Right ventricle myocardium superior (tissue), 1 donor: Measurements from ENCODE around the gene C1orf232. TPM values are rescaled to one million over a fixed set of nuclear protein-coding genes. Genes with fewer than 3 reads are reported as not detected.

Experiments used
- ATAC-seq: fragments of 200-7000 bp; cut with Tn5 transposase; one replicate; pipeline ENCODE4 v1.9.1; 2020; ENCODE audit warnings: mild to moderate bottlenecking; ENCODE audit not compliant: poor library complexity
- DNase-seq: peaks from one replicate; pipeline ENCODE4 v3.0.0-alpha.2; 2020
- intact Hi-C: fragments of 100-400 bp; cut with DNase I; formaldehyde crosslinking; loops from one replicate; pipeline ENCODE4 v1.11.2; 2022
- total RNA-seq: library from RNA; stranded (reverse); fragmentation: NEBNext Ultra II Directional; extraction: Animal tissue kit (Norgen Biotek cat#: 25700); gene quantifications from one replicate; pipeline ENCODE4 v1.2.1, GENCODE V29; 2021
- donor health status: DM: no; HTN: yes; CAD: no; lungs with severe emphysema.

C1orf232 gene
- total RNA-seq, 1 donor from 2014 or later, result not detected

GRCh38 chr1:26134466-26134865 lies 34.3 kb downstream of the C1orf232 start:
- DNase-seq, result no peak
- intact Hi-C loops, result no loop called here
- no peak for ATAC-seq

DNA sequence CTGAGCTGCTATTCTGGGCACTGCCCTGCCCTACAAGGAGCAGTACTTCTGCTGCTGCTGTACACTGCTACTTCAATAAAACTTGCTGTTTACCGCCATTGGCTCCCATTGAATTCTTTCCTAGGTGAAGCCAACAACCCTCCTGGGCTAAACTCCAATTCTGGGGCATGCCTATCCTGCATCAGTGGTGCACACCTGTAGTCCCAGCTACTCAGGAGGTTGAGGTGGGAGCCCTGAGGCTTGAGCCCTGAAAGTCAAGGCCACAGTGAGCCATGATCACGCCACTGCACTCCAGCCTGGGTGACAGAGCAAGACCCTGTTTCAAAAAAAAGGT lies 36.0 kb downstream of the C1orf232 start:
- DNase-seq (no peak), ATAC-seq (no peak)
- intact Hi-C loops, result no loop called here

DNA sequence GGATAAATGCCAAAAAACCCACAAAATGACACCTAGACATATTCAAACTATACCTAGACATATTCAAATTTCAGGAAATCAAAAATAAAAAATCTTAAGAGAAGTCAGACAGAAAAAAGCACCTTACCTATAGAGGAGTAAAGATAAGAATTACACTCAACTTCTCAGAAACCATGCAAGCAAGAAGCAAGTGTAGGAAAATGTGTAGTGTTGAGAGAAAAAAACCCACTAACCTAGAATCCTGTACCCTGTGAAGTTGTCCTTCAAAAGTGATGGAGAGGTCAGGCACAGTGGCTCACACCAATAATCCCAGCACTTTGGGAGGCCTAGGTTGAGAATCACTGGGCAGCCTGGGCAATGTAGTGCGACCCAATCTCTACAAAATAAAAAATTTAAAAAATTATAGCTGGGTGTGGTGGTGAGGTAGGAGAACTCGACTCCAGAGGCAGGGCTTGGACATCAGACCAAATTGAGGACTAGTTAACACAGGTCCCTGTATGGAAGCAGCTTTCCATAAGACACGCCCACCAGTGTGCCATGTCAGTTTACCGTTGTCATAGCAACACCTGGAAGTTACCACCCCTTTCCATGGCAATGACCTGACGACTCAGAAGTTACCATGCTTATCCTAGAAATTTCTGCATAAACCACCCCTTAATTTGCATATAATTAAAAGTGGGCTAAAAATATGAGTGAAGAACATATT lies 36.5 kb downstream of the C1orf232 start:
- ATAC-seq (no peak), DNase-seq (no peak)
- intact Hi-C loops, result no loop called here

GRCh38 chr1:26130695-26131094 lies 38.1 kb downstream of the C1orf232 start:
- DNase-seq (no peak), ATAC-seq (no peak)
- intact Hi-C loops, result no loop called here

DNA sequence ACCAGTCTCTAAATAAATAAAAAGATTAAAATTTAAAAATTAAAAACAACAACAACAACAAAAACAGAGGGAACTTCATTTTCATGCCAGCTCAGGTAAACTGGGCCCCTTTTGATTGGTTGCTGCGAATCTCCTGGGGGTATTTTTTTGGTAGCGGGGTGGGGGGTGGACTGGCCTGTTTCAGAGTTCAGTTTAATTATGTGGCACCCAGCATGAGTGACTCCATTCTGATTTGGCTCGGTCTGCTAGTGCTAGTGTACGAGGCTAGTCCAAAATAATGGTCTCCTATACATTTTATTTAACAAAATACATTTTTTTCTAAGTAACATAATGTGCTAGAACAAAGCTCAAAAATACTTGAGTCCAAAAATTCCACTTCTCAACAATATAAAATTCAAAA lies 39.0 kb downstream of the C1orf232 start:
- DNase-seq (no peak), ATAC-seq (no peak)
- intact Hi-C loops, result no loop called here

GRCh38 chr1:26127235-26128163 lies 41.3 kb downstream of the C1orf232 start:
- ATAC-seq (peak; percentile 57), DNase-seq (no peak)
- intact Hi-C loops, result no loop called here

DNA sequence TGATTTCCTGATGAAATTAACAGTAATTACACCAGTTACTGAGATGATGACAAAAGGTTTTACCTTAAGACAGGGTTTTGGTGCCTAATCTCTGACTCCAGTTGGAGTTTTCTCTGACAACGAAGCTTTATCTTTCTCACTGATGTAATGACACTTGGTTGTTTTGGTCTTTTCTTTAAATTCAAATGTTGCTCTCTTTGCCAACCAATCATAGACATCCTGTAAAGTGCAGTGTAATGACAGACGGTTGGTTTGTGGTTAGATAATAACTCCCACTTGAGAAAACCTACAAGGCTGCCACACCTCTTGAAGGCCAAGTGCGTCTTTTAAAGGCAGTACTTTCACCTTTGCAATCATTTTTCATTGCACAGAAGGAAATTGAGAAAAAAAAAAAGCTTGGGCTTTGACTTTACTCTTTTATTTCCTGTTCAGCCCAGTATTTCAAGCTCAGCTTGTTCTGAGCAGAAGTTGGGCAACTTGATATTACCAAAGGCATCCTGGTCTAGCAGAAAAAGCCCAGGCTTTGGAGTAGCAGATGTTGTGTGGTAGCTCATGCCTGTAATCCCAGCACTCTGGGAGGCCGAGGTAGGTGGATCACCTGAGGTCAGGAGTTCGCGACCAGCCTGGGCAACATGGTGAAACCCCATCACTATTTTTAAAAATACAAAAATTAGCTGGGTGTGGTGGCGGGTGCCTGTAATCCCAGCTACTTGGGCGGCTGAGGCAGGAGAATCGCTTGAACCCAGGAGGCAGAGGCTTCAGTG lies 42.3 kb downstream of the C1orf232 start:
- DNase-seq, result no peak
- intact Hi-C loops, result no loop called here
- peak; percentile 63 for ATAC-seq

DNA sequence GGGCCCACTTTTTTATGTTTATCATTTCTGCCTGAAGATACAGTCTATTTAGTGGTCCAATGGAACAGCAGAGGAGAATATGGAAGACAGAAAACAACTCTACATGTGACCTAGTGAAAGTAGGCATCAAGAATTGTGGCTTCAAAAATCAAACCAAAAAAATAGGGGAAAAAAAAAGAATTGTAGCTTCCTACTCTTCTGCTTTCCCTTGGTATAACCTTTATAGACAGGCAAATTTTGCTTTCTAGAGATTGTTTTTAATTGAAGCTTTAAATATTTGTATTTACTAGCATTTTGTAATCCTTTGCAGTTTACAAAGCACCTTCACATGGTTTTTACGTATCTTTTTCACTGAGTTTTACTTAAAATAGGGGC lies 42.8 kb downstream of the C1orf232 start:
- ATAC-seq (no peak), DNase-seq (no peak)
- intact Hi-C loops, result no loop called here

GRCh38 chr1:26125382-26125781 lies 43.4 kb downstream of the C1orf232 start:
- no peak for ATAC-seq
- intact Hi-C loops, result no loop called here
- DNase-seq, result no peak

DNA sequence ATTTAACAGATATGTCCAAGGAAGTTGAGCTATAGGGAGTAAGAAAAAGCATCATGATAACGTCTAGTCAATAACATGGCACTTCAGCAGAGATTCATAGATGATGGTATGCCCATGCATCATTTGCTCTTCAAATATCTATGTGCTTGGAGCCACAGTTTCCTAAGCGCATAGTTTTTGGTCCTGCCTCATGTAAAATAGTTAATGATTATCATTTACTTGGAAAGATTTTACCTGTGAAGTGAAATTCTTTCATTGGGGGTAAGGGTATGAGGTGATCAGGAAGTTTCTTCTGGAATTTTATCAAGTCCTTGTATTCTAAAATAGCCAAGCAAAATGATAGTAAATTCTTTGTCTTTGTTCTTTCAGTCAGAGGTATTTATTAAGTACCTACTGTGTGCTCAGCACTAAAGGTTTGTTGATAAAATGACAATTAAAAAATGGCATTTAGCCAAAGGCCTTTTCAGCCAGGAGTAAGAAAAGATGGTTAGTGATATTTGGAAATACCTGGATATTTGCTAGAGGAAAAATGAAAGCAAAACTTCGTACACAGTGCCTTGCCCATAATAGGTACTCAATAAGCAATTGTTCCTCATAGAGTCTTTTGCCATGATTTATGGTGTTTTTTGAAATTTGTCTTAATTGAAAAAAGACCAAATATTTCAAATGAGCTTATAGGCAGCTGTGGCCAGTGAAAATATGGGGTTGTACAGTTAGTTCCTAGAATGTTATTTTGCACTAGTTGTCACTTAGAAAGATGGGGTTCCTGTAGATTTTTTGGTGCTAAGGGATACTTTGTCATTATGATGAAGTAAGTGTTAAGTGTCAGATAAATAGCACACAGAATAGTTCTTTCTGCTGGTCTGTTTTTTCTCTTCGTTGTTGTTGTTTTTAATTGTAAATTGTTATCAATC lies 44.1 kb downstream of the C1orf232 start:
- intact Hi-C loops, result no loop called here
- DNase-seq (no peak), ATAC-seq (no peak)

GRCh38 chr1:26122988-26123973 lies 45.5 kb downstream of the C1orf232 start:
- intact Hi-C loops, result no loop called here
- no peak for DNase-seq
- no peak for ATAC-seq

DNA sequence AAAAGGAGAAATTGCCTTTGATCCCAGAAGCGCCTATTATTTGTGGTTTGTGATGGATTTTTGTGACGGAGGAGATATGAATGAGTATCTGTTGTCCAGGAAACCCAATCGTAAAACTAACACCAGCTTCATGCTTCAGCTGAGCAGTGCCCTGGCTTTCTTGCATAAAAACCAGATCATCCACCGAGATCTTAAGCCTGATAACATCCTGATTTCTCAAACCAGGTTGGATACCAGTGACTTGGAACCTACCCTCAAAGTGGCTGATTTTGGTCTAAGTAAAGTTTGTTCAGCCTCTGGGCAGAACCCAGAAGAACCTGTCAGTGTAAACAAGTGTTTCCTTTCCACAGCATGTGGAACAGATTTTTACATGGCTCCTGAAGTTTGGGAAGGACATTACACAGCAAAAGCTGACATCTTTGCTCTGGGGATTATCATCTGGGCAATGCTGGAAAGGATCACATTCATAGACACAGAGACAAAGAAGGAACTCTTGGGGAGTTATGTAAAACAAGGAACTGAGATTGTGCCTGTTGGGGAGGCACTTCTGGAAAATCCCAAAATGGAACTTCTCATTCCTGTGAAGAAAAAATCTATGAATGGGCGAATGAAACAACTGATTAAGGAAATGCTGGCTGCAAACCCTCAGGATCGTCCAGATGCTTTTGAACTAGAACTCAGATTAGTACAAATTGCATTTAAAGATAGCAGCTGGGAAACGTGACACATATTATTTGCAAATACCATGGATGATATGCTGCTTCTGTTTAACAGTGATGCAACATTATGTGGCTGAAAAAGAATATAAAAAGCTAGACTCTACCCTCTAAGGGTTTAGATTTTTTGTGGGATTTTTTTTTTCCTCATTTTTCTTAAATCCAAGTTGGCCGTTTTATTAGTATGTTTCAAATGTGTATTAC lies 46.6 kb downstream of the C1orf232 start:
- no peak for DNase-seq
- intact Hi-C loops, result no loop called here
- peak; percentile 44 for ATAC-seq

- DNase-seq (no peak), ATAC-seq (no peak)
- intact Hi-C loops, result no loop called here
Observed at GRCh38 chr1:26119892-26120608, 48.7 kb downstream of the C1orf232 start.

DNA sequence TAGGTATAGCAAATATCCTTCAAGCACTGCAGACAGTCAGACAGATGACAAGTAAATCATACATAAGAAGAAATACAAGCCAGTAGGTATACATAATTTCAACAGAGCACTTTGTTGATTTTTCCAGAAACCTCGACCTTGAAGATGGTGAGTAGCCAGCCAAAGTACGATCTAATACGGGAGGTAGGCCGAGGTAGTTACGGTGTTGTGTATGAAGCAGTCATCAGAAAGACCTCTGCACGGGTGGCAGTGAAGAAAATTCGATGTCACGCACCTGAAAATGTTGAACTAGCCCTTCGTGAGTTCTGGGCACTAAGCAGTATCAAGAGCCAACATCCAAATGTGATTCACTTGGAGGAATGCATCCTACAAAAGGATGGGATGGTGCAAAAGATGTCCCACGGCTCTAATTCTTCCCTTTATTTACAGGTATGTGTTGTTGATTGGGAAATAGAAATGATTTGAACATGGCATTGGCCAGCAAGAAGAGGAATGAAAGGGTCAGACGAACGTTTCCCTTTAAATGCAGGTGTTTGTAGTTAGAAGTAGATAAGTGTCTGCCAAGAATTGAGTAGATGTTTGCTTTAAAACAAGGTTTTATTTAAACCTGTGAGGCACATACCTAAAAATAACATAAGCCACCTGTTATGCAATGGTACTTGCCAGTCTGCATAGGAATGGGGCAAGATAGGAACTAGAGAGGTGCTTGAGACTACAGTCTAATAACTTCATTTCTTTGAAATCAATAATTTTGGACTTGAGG lies 54.4 kb downstream of the C1orf232 start:
- DNase-seq, result no peak
- intact Hi-C loops, result loop anchor here (5.0 kb wide), 1 partner anchor 43 kb away; the partner anchor contains the start of gene FAM110D
- no peak for ATAC-seq
